Parathyroid adenoma (tissue), 2 donors: Measurements from ENCODE around the gene PHLDB1.
A peak's percentile ranks its signal among the peaks of the same experiment; 100 is the strongest.

ENCODE experiments used
- H2AFZ ChIP-seq: fragments of 300-600 bp; sonication (generic); one replicate; pipeline ENCODE4 v1.7.0; 2017; ENCODE audit warnings: antibody characterized with exemption, mild to moderate bottlenecking
- H3K27ac ChIP-seq: fragments of 300-600 bp; sonication (generic); one replicate; pipeline ENCODE4 v1.7.0; 2017
- H3K27me3 ChIP-seq: fragments of 300-600 bp; sonication (generic); one replicate; pipeline ENCODE4 v1.7.0; 2017; ENCODE audit warnings: low read length; ENCODE audit not compliant: control insufficient read depth, insufficient read depth
- H3K36me3 ChIP-seq: fragments of 300-600 bp; sonication (generic); one replicate; pipeline ENCODE4 v1.7.0; 2017; ENCODE audit warnings: low read length; ENCODE audit not compliant: control insufficient read depth, insufficient read depth
- H3K4me1 ChIP-seq: fragments of 300-600 bp; sonication (generic); one replicate; pipeline ENCODE4 v1.7.0; 2017; ENCODE audit warnings: control low read depth
- H3K4me2 ChIP-seq: fragments of 300-600 bp; sonication (generic); one replicate; pipeline ENCODE4 v1.7.0; 2017; ENCODE audit warnings: low read length
- H3K4me3 ChIP-seq: fragments of 300-600 bp; sonication (generic); one replicate; pipeline ENCODE4 v1.7.0; 2017; ENCODE audit warnings: low read depth, low read length
- H3K79me2 ChIP-seq: fragments of 300-600 bp; sonication (generic); one replicate; pipeline ENCODE4 v1.7.0; 2017; ENCODE audit warnings: control low read depth
- H3K9ac ChIP-seq: fragments of 300-600 bp; sonication (generic); one replicate; pipeline ENCODE4 v1.7.0; 2017; ENCODE audit warnings: mild to moderate bottlenecking
- H3K9me3 ChIP-seq: fragments of 300-600 bp; sonication (generic); one replicate; pipeline ENCODE4 v1.7.0; 2017; ENCODE audit warnings: low read length; ENCODE audit not compliant: control insufficient read depth
- TF ChIP-seq, protein P1 (sequence below): fragments of 300-600 bp; sonication (generic); IDR thresholded peaks from one replicate; pipeline ENCODE4 v1.7.0; 2017; ENCODE audit warnings: antibody characterized with exemption, mild to moderate bottlenecking
- donor health status: primary hyperparathyroidism.

PHLDB1 gene

DNA sequence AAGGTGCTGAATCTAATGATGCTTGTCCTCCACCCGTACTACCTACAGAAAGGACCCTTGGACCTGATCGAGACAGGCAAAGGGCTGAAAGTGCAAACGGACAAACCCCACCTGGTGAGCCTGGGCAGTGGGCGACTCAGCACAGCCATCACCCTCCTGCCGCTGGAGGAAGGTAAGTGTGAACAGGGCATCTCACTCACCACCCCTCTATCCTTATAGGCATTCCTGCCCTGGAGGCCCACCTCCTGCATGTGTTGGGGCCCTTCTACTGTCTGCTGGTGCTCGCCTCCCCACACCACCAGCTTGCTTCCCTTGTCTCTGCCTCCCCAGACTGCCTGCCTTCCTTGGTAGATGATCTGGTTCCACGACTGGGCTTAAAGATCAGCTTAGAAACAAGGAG, 7.1 kb downstream of the PHLDB1 start:
- no peak overlapping the region for H3K4me2 ChIP-seq
- TF ChIP-seq, protein P1, sequence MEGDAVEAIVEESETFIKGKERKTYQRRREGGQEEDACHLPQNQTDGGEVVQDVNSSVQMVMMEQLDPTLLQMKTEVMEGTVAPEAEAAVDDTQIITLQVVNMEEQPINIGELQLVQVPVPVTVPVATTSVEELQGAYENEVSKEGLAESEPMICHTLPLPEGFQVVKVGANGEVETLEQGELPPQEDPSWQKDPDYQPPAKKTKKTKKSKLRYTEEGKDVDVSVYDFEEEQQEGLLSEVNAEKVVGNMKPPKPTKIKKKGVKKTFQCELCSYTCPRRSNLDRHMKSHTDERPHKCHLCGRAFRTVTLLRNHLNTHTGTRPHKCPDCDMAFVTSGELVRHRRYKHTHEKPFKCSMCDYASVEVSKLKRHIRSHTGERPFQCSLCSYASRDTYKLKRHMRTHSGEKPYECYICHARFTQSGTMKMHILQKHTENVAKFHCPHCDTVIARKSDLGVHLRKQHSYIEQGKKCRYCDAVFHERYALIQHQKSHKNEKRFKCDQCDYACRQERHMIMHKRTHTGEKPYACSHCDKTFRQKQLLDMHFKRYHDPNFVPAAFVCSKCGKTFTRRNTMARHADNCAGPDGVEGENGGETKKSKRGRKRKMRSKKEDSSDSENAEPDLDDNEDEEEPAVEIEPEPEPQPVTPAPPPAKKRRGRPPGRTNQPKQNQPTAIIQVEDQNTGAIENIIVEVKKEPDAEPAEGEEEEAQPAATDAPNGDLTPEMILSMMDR, result no peak
- no peak overlapping the region for H3K4me3 ChIP-seq
- H3K27me3 ChIP-seq, result no peaks in the 10 kb centered on the region
- H3K9ac ChIP-seq, result no peak overlapping the region
- H3K27ac ChIP-seq, result no peak overlapping the region
- H2AFZ ChIP-seq, result no peak overlapping the region
- H3K36me3 ChIP-seq, result no peaks in the 10 kb centered on the region
- no peaks in the 10 kb centered on the region for H3K4me1 ChIP-seq
- no peaks in the 10 kb centered on the region for H3K9me3 ChIP-seq
- no peaks in the 10 kb centered on the region for H3K79me2 ChIP-seq

DNA sequence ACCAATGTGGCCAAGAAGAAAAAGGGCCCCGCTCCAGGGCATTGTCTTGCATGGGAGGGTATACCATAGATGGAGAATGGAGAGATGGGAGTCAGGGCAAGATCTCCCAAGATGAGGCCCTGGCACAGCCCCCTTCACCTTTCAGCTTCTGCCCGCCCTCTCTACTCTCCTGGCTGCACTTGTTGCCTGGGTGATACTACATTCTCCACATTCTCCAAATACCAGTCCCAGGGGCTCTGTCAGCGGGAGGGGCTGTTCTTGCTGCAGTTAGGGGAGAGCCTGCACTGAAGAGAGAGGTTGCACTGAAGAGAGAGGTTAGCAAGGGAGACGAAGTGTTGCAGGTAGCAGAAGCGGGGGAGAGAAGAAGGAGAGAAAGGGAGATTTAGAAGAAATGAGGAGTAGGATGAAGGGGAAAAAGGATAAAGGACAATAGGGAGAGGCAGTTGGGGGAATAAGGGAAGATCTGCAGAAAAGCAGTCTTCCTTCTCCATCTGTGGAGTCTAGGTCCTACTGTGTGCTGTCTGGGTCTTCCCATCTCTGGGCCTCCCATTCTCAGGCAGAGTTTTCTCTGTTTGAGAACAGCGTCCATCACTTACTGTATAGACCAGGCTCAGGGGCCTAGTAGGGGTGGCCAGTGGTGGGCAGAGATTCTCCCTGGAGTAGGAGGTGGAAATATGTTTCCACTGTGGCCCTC, 8.0 kb downstream of the PHLDB1 start:
- TF ChIP-seq, protein P1, result no peak
- no peak overlapping the region for H2AFZ ChIP-seq
- no peak overlapping the region for H3K4me2 ChIP-seq
- no peak overlapping the region for H3K4me3 ChIP-seq
- H3K79me2 ChIP-seq, result no peaks in the 10 kb centered on the region
- H3K27me3 ChIP-seq, result no peaks in the 10 kb centered on the region
- no peak overlapping the region for H3K27ac ChIP-seq
- no peaks in the 10 kb centered on the region for H3K36me3 ChIP-seq
- H3K4me1 ChIP-seq, result no peaks in the 10 kb centered on the region
- no peaks in the 10 kb centered on the region for H3K9me3 ChIP-seq
- H3K9ac ChIP-seq, result no peak overlapping the region

DNA sequence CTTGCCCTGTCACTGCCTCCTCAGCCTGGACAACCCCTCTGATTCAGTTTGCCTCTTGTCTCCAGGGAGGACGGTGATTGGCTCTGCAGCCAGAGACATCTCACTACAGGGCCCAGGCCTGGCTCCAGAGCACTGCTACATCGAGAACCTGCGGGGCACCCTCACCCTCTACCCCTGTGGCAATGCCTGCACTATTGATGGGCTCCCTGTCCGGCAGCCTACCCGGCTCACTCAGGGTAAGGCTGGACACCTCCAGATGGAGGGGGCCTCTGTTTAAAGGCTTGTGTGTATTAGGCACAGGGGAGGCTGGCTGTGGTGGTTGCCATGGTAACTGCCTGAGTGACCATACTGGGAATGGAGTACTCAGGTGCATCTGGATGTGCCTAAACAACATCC, 8.6 kb downstream of the PHLDB1 start:
- Histone ChIP-seq H3K9ac (no peak overlapping the region), H3K27ac (no peak overlapping the region), H3K27me3 (no peaks in the 10 kb centered on the region), H3K4me3 (no peak overlapping the region), H3K4me1 (no peaks in the 10 kb centered on the region), H3K36me3 (no peaks in the 10 kb centered on the region), H2AFZ (no peak overlapping the region), H3K4me2 (no peak overlapping the region), H3K9me3 (no peaks in the 10 kb centered on the region), H3K79me2 (no peaks in the 10 kb centered on the region)
- TF ChIP-seq, protein P1, result no peak

DNA sequence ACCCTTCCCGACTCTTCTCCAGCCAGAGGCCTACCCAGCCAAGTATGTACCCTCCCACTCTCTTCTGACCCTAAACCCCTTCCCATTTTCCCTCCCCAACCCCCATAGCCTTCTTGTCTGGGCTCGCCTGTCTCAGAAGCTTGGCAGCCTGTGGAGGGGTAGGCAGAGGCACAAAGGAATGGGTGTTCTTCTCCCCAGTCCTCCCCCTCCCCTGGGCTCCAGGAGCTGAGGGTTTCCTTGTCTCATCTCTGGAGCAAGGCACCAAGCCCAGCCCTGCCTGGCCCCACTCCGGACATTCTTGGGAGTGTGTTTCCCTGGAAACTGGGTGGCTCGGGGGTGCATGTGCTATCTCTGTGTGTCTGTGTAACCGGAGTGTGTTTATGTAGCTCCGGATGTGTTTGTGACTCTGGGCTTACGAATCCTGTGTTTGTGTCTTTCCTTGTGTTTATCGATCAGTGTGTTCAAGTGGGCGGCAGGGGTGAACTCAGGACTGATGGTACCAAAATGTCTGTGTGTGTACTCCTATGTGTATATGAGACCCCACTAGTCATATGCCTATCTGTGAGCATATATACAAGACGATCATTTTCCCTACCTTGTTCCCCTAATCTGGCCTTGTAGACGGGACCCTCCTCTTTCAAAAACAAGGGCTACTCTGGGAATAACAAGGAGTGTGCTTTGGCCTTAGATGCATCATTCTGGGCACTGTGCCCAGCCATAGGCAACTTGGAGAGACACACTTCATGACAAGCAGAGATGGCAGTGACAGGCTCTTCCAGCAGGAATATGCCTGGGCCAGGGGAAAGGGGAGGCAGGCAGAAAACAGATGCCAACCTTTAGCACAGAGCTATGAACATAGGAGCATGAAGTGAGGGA, 10.9 kb downstream of the PHLDB1 start:
- Histone ChIP-seq H3K9ac (no peak overlapping the region), H3K4me3 (no peak overlapping the region), H3K27ac (peak overlapping the region; percentile 69)

More for the DNA sequence above, 10.9 kb downstream of the PHLDB1 start:
- H3K4me2 ChIP-seq, result no peak overlapping the region
- H3K4me1 ChIP-seq, result peaks cover 11% of the 10 kb centered on the region
- no peaks in the 10 kb centered on the region for H3K27me3 ChIP-seq
- H3K9me3 ChIP-seq, result no peaks in the 10 kb centered on the region
- no peaks in the 10 kb centered on the region for H3K79me2 ChIP-seq
- H3K36me3 ChIP-seq, result no peaks in the 10 kb centered on the region
- TF ChIP-seq, protein P1, result no peak
- H2AFZ ChIP-seq, result no peak overlapping the region
